HG03565 (cell line): ENCODE data around the gene MAP1S.
"Not testable (repeated sequence)": the region's sequence is repeated elsewhere in the genome, so short reads cannot be mapped to it uniquely, and the experiment has no call there.

Source experiments
- ATAC-seq: cut with Tn5 transposase; IDR thresholded peaks from one replicate; pipeline ENCODE4 v1.9.1; 2021; ENCODE audit warnings: mild to moderate bottlenecking, moderate library complexity; ENCODE audit not compliant: unreplicated experiment

The MAP1S gene

GRCh38 chr19:17757125-17757524, 37.8 kb downstream of the MAP1S start:
- ATAC-seq = no peak

- no peak for ATAC-seq
Observed at GRCh38 chr19:17758515-17758914, 39.2 kb downstream of the MAP1S start.

DNA sequence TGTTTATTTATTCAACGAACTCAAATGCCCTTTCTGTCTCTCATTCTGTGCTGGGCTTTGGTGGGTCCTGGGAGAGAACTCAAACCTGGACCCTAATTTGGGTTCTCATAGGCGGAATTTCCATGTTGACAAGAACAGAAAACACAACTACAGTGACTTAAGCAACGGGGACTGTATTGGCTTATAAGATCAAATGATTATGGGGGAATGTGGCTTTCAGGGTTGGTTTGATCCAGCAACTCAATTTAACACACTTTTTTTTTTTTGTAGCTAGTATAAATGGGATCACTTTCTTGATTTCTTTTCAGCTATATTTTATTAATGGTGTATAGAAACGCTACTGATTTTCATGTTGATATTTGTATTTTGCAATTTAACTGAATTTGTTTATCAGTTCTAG, 41.9 kb downstream of the MAP1S start:
- ATAC-seq = no peak

DNA sequence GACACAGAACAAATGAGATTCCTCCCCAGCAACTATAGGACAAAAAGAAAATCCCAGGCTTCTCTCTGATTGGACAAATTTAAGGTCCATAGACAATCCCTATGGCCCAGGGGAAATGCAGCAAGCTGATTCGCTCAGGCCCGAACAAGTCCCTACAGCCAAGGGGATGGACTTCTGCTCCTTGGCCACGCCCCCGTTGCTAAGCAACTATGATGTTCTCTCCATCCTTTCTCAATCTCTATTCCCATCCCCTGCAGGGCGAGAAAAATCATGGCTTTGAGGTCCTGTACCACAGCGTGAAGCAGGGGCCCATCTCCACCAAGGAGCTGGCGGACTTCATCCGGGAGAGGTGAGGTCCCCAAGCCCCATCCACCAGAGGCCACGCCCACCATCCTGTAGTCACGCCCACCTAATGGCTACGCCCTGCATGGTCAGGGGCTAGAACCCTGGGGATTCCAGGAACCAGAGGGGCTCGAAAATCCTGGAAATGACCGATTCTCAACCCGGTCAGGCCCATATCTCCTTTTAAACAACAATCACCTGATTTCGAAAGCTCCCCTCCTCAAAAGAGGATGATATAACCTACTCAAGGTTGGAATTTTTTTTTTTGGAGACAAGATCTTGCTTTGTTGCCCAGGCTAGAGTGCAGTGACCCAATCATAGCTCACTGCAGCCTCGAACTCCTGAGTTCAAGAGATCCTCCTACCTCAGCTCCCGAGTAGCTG, 43.4 kb downstream of the MAP1S start:
- no peak for ATAC-seq

GRCh38 chr19:17764348-17764747, 45.1 kb downstream of the MAP1S start:
- ATAC-seq = no peak

- ATAC-seq = no peak
Observed at GRCh38 chr19:17765069-17765618, 45.9 kb downstream of the MAP1S start.

GRCh38 chr19:17766543-17767131, 47.4 kb downstream of the MAP1S start:
- ATAC-seq = no peak

- no peak for ATAC-seq
Observed at GRCh38 chr19:17767559-17767958, 48.3 kb downstream of the MAP1S start.

DNA sequence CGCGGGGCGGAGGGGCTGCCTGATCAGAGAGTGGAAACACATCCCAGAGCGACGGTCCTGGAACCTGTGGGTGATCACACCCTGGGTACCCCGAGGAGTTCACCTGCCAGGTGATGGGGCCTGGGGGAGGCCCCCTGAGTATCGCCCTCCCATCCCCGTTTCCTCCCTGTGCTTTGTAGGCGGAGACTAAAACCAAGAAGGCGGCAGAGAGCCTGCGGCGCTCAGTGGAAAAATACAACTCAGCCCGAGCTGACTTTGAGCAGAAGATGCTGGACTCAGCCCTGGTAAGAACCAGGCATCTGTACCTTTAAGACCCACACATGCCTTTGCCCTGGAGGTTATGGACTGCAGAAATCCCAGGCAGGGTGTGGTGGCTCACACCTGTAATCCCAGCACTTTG, 51.3 kb downstream of the MAP1S start:
- ATAC-seq = no peak

- no peak for ATAC-seq
Observed at GRCh38 chr19:17772172-17772571, 52.9 kb downstream of the MAP1S start.

DNA sequence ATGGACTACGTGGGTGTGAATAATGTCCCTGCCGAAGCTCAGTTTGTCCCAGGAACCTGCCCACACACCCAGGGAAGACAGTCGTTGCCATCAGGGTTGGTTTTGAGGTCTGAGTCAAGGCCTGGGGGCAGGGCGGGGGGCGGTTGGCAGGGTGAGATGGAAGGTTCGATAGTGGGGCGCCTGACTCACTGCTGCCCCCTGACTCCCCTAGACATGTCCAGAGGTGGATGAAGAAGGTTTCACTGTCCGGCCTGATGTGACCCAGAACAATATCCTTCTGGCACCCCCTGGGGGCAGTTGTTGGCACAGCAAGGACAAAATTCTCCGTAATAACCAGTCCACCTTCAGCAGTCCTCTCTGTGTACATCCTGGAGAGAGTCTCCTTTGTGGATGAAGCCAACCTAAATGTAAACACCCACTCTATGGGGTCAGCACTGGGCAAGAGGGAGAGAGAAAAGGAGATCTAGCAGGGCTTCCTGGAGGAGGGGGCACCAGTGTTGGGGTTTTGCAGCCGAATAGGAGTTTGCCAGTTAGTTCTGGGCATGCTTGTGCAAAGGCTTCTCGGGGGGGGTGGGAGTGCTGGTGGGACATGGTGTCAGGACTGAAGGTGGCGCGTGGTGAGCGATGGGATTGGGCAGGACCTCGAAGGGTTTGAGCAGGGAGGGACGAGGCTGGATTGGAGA, 56.1 kb downstream of the MAP1S start:
- no peak for ATAC-seq

GRCh38 chr19:17775991-17776803, 56.9 kb downstream of the MAP1S start:
- peak; percentile 68 for ATAC-seq

- not testable (repeated sequence) for ATAC-seq
Observed at GRCh38 chr19:17777840-17778239, 58.6 kb downstream of the MAP1S start.

DNA sequence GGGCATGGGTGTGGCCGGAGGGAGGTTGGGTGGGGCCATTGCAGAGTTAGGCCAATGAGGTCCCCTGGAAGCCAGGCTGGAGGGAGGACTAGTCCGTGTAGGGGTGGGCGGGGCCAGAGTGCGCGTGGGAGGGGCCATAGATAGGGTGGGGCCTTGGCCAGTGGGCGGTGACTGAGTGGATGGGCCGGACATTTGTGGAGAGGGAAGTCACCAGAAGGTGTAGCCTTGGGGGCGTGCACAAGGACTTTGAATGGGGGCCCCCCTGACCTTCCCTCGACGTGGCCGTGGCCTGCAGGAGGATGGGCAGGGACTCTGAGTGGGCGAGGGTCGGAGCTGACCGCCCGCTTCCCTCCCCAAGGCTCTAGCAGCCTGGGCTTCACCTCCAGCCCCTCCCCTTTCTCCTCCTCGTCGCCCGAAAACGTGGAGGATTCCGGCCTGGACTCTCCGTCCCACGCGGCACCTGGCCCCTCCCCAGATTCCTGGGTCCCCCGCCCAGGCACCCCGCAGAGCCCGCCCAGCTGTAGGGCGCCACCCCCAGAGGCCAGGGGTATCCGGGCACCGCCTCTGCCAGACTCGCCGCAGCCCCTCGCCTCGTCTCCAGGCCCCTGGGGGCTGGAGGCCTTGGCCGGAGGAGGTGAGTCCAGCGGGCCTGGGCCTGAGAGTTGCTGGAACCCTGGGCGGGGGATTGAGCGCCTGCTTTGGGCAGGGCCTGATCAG, 59.1 kb downstream of the MAP1S start:
- ATAC-seq = no peak

- ATAC-seq = no peak
Observed at GRCh38 chr19:17778968-17779929, 60.0 kb downstream of the MAP1S start.

- no peak for ATAC-seq
Observed at GRCh38 chr19:17780781-17781180, 61.5 kb downstream of the MAP1S start.

GRCh38 chr19:17783721-17784120, 64.4 kb downstream of the MAP1S start:
- ATAC-seq = not testable (repeated sequence)
